DMS79 (cell line): ENCODE results near the gene RBBP8NL.

Experiments used
- DNase-seq: peaks from one replicate; lab custom pipeline; 2025; lab: John Stamatoyannopoulos, UW

The RBBP8NL gene

DNA sequence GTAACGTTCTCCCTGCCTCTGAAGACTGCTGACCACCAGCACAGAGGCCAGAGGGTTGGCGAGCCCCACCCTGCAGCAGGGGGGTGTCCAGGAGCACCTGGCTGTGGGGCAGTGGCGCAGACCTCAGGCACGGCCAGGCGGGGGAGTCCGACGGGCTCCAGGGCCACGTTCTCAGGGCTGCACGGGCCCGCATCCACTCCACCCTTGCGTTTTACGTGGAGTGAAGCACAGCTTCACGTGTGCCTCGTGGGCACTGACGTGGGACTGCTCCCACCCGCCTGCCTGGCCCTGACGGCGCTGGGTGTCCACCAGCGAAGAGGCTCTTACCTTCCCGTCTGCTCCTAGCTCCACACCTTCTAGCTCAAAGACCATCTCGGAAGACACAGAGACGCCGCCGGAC is 33.5 kb downstream of the RBBP8NL start:
- DNase-seq = no peak

- DNase-seq = no peak
Observed at GRCh38 chr20:62393335-62393665, 34.0 kb downstream of the RBBP8NL start.

- no peak for DNase-seq
Observed at GRCh38 chr20:62392621-62393334, 34.6 kb downstream of the RBBP8NL start.

DNA sequence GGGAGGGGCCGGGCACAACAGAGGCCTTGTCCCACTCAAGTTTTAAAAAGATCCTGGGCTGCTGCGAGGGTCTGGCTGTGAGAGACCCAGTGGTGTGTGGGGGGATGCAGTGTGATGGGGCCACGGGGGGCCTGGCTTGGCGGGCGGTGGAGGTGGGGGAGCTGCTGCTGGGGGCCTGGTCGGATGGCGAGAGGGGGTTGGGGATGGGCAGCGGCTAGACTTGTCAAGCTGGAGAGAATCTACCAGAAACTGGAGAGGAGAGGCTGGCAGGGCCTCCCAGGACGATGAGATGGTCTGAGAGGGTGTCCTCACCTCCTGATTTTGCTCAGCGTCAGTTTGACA is 35.3 kb downstream of the RBBP8NL start:
- no peak for DNase-seq

DNA sequence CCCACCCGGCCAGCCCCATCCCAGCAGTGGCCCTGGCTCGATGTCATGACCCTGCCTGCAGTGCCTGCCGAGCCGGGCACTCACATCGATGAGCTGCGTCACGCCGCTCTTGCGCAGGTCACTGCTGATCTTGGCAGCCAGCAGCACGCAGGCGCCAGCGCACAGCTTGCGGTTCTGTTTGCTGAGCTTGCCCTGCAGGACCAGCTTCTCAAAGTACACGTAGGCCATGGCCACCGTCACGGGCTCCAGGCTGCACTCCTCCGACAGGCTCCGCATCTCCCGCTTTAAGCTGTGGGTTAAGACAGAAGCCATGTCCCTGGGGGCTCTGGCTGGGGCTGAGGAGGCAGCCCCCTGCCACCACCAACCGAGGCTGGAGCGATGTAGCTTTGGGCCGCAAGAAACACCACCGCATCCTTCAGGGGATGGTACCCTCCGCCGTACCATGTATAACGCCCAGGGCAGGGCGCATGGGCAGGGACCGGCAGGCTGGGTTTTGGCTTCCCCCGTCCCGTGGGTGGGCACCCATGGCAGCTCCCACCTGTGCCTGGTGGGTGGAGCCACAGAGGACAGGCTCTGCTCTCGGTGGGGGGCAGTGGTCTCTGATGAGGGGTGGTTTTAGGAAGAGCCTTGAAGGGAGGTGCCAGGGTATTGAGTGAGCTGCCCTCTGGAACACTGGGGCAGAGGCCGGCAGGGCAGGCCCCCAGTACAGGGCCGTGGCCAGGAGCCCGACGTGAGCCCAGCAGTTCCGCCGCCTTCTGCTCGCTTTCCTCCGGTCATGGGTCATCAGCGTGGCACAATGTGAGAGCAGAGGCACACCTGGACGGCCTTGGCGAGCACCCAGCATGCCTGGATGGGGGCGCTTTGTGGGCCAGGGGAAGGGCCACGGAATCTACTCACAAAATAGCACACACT is 35.9 kb downstream of the RBBP8NL start:
- no peak for DNase-seq

DNA sequence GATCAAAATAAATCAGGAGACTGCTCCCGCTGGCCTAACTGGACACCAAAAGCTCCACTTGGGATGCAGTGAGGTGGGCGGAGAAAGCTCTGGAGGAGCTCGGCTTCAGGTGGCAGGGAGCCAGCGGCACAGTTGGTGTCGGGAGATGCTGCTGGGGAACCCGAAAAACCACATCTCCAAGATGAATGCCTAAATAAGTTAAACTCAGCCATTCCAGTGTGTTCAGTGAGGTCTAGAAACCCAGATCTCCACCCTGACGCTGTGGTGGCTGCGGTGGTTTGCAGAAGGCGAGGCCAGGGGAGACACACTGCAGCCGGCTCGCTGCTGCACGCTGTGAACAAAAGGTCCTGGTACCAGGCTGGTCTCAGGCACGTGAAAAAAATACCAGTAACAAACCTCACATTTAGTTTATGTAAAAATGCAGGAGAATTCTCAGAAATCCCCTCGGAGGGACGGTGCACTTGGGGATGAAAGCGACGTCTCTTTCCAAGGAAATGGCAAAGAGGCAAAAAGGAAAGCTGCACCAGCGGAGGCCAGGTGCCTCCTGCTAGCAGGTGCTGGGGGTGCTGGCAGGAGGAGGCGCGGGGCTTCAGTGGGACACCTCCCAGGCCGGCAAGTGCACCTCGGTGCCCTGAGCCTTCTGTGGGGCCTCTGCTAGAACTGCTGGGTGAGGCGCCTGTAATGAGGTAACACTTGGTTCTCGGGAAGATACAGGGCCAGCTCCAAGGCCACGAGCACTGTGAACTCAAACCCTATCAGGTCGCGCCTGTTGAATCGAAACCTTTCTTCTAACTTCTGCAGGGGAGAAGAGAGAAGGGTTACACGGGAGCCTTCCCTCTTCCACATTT is 36.8 kb downstream of the RBBP8NL start:
- DNase-seq = no peak

DNA sequence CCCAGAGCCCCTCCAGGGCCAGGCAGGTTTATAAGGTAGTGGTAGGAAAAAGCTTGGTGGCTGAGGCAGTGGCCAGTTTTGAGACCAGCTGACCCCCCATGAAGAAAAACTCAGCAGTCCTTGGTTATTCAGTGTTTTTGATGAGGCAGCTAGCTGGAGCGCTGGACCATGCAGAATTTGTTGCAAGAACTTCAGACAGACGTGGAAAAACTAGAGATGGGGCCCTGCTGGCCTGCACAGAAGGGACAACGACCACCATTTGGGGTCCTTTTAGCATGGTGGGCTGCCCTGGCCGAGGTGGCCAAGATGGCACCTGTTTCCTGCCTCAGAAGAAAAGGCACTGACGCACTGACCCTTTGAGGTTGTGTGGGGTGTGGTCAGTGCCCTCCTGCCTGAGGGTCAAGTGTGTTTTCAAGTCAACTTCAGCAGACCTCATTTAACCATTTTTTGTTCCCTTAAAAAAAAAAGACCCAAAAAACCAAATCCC is 37.7 kb downstream of the RBBP8NL start:
- DNase-seq = no peak

- DNase-seq = no peak
Observed at GRCh38 chr20:62388839-62389600, 38.3 kb downstream of the RBBP8NL start.

GRCh38 chr20:62387933-62388635 is 39.3 kb downstream of the RBBP8NL start:
- DNase-seq = no peak

DNA sequence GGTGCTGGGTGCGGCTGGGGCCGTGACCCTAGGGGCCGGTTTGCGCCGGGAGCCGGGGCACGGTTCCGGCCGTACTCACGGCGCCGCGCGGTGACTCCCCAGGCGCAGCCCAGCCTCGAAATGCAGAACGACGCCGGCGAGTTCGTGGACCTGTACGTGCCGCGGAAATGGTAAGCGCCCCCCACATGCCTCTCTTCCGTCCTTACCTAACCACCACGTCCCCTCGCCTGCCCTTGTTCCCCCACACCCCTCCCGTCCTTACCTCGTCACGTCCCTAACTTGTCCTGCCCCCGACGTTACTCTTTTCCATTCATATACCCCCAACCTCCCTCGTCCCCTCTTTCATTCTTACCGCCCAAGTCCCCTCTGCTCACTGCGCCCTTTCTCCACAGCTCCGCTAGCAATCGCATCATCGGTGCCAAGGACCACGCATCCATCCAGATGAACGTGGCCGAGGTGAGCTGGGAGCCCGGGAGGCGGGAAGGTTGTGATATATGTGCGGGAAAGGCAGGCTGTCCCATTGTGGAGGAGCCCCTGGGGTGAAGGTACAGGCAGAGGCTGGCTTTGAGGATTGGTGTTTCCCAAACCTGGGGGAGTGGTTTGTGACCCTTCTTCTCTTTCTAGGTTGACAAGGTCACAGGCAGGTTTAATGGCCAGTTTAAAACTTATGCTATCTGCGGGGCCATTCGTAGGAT is 40.0 kb downstream of the RBBP8NL start:
- DNase-seq = no peak

DNA sequence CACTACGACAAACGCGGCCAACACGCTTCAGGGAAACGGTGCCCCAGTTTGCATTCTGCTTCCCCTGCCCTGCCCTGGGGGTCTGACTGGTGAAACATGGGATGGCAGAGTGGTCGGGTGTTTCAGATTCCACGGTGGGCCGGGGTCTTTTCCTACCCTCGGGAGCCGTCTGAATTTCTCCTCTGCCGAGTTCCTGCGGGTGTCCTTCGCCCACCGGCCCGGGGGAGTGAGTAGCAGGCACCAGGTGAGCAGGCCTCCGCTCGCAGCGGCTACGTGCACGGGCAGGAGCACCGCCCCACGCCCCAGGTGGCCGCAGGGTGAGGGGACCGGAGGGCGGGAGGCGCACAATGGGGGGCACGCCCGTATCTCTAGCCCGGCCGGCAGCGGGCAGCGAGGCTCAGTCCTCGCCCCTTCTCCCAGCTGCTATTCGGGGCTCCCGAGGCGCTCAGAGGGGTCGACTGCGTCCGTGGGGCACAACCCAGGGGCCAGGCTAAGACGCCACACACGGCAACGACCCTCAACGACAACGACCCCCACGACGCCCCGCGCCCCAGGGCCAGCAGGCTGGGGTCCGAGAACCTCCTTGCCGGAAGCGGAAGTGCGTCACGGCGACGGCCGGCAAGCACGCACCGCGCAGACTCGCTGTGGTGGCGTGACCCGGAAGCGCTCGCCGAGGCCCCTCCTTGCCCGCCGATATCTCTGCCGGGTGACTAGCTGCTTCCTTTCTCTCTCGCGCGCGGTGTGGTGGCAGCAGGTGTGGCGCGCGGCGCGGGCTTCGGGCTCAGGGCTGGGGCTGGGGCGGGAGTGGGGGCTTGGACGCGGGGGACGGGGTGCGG is 40.7 kb downstream of the RBBP8NL start, which contains the start of gene RPS21:
TSS of gene RPS21 (plus strand) at position 721 of the 836 bp plus-strand sequence. CDS start 236 bp downstream, outside the sequence.
- peak; percentile 74 for DNase-seq

DNA sequence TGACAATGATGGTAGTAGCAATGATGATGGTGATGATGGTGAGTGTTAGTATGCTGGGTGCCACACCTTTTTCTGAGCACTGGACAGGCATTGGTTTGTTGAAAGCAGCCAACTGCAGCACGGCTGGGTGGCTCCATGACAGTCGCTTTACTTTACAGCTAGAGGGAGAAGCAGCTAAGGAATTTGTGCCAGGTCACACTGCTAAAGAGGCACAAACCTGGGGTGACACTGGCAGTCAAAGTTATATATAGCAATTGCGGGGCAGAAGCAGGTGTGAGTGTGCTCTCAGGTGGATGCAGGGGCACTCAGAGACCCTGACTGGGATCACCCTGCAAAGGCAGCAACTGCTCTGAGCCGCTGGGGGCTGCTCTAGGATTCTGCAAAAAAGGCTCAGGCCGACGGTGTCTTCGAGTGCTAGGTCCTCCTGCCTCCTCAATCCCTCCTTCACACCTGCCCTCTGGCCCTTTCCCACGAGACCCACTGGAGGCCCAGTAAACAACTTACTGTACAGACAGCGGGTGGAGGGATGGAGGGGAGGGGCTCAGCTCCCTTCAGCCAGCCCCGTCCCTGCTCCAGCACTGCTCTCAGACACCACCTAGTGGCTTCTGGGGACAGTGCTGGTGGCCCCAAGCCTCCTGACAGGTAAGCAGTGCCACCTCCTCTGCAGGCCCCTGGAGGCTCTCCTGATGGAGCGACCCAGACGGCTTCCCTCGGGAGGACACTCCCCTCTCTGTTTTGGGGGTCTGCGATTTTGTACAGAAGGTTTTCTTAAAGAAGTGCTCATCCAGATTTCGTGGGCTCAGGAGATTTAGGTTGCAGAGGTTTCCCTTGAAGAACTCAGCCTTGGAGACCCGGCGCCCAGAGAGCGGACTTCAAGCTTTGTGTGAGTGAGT is 44.8 kb downstream of the RBBP8NL start:
- DNase-seq = peak; percentile 17

- DNase-seq = no peak
Observed at GRCh38 chr20:62381842-62382241, 45.5 kb downstream of the RBBP8NL start.

DNA sequence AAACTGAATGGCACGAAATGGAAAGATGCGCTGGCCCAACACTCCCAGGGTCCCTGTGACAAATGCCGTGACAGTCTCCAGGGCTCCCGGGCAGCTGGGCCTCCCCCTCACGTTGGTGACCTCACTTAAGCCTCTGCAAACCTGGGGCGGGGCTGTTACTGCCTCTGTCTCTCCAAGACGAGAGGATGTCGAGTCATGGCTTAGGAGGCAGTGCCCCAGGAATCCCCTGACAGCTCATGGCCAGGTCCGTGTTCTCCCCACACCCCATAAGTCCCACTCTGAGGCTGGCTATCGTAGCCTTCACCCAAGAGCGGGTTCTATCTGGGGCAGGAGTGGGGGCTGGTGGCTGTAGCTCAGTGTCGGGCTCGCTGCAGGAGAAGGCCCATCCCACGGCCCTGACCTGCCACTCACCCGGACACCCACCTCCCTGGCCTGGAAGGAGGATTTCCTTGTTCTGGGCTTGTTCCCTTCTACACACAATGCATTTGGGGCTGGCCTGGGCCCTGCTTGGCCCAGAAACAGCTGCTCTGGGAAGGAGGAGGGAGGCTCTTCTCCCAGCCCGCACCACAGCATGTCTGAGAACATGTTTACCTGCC is 46.0 kb downstream of the RBBP8NL start:
- no peak for DNase-seq

- peak; percentile 15 for DNase-seq
Observed at GRCh38 chr20:62378215-62378614, 49.1 kb downstream of the RBBP8NL start.

GRCh38 chr20:62377615-62378178 is 49.6 kb downstream of the RBBP8NL start:
- no peak for DNase-seq

DNA sequence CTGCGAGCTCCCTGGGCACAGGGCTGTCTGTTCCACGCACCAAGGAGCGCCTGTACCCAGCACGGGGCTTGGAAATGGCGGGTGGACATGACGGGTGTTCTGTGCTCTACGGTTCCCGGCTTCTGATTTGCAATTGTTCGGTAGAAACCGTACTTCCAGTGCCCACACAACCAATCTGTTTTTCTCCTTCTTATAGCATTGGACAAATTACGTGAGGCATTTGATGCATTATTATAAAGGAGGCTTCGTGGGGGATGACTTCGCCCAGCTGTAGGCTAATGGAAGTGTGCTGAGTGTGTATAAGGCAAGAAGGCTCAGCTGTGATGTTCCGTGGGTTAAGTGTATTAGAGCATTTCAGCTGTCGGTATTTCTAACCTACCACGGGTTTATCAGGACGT is 50.3 kb downstream of the RBBP8NL start:
- DNase-seq = no peak
